ENCODE results near the gene TRAF3.
"Not testable (repeated sequence)": the region's sequence is repeated elsewhere in the genome, so short reads cannot be mapped to it uniquely, and the experiment has no call there.

TRAF3 gene

GRCh38 chr14:102831163-102831804, 54.0 kb downstream of the TRAF3 start:
- no peak for DNase-seq

- no peak for DNase-seq
These were observed 56.1 kb downstream of the TRAF3 start for GRCh38 chr14:102833341-102833740.

GRCh38 chr14:102833991-102834390, 56.7 kb downstream of the TRAF3 start:
- no peak for DNase-seq

GRCh38 chr14:102835959-102836358, 58.7 kb downstream of the TRAF3 start:
- DNase-seq = no peak

- not testable (repeated sequence) for DNase-seq
These were observed 59.9 kb downstream of the TRAF3 start for GRCh38 chr14:102837120-102837519.

GRCh38 chr14:102838501-102838900, 61.3 kb downstream of the TRAF3 start:
- DNase-seq = no peak

GRCh38 chr14:102840115-102840514, 62.9 kb downstream of the TRAF3 start:
- DNase-seq = no peak

- DNase-seq = no peak
These were observed 63.7 kb downstream of the TRAF3 start for GRCh38 chr14:102840771-102841528.

GRCh38 chr14:102848830-102849525, 71.7 kb downstream of the TRAF3 start:
- no peak for DNase-seq

GRCh38 chr14:102849526-102850379, 72.5 kb downstream of the TRAF3 start:
- DNase-seq = no peak

- DNase-seq = no peak
These were observed 76.4 kb downstream of the TRAF3 start for GRCh38 chr14:102853648-102854047.

GRCh38 chr14:102854091-102854703, 76.9 kb downstream of the TRAF3 start:
- no peak for DNase-seq

- no peak for DNase-seq
These were observed 78.9 kb downstream of the TRAF3 start for GRCh38 chr14:102856179-102856578.

GRCh38 chr14:102857444-102857843, 80.2 kb downstream of the TRAF3 start:
- DNase-seq = no peak

- DNase-seq = no peak
These were observed 82.7 kb downstream of the TRAF3 start for GRCh38 chr14:102859911-102860310.

- DNase-seq = no peak
These were observed 85.0 kb downstream of the TRAF3 start for GRCh38 chr14:102862154-102862773.

- DNase-seq = no peak
These were observed 86.1 kb downstream of the TRAF3 start for GRCh38 chr14:102863381-102863780.

GRCh38 chr14:102865916-102866315, 88.7 kb downstream of the TRAF3 start:
- DNase-seq = not testable (repeated sequence)

- no peak for DNase-seq
These were observed 89.9 kb downstream of the TRAF3 start for GRCh38 chr14:102866982-102867761.

GRCh38 chr14:102867826-102868580, 90.8 kb downstream of the TRAF3 start:
- no peak for DNase-seq
